A549 (cell line): ENCODE results near the gene ZBTB22.

Experiments
- CEBPB ChIP-seq, 2 experiments: fragments of >200 bp in 1 of 2; sonication (Bioruptor Twin) in 1 of 2; formaldehyde crosslinking in 1 of 2; IDR thresholded peaks; 2 replicates each; pipeline ENCODE4 v1.6.1; 2012 to 2016
- CTCF ChIP-seq: fragments of >200 bp; sonication (Bioruptor Twin); formaldehyde crosslinking; IDR thresholded peaks from 3 replicates; pipeline ENCODE4 v1.5.1; 2016
- EP300 ChIP-seq, 2 experiments: fragments of >200 bp; sonication (Bioruptor Twin); formaldehyde crosslinking; IDR thresholded peaks; 2 replicates in 1 of 2; 3 replicates in 1 of 2; pipeline ENCODE4 v1.6.1; 2016 to 2017
- MAFK ChIP-seq: fragments of 450-650 bp; IDR thresholded peaks from 2 replicates; pipeline ENCODE4 v1.6.1; 2014; ENCODE audit not compliant: partially characterized antibody
- MAZ ChIP-seq: fragments of 150-350 bp; IDR thresholded peaks from 2 replicates; pipeline ENCODE4 v1.6.1; 2014; ENCODE audit warnings: antibody characterized with exemption, low read depth, low read length, borderline replicate concordance
- POLR2A ChIP-seq: IDR thresholded peaks from 2 replicates; pipeline ENCODE4 v1.6.1; 2012; ENCODE audit warnings: mild to moderate bottlenecking, low read length
- RAD21 ChIP-seq, 2 experiments: fragments of >200 bp in 1 of 2; sonication (Bioruptor Twin) in 1 of 2; formaldehyde crosslinking in 1 of 2; IDR thresholded peaks in 1 of 2; conservative IDR thresholded peaks in 1 of 2; 2 replicates in 1 of 2; 3 replicates in 1 of 2; pipeline ENCODE4 v1.6.1; 2012 to 2018; ENCODE audit warnings: inconsistent platforms in 1 of 2
- REST ChIP-seq: fragments of 200-600 bp; sonication (generic); IDR thresholded peaks from 2 replicates; pipeline ENCODE4 v1.6.1; 2016; ENCODE audit warnings: antibody characterized with exemption, mild to moderate bottlenecking, moderate library complexity
- RNF2 ChIP-seq: fragments of 200-600 bp; sonication (generic); IDR thresholded peaks from 2 replicates; pipeline ENCODE4 v1.6.1; 2016; ENCODE audit warnings: low read depth, mild to moderate bottlenecking, antibody characterized with exemption, moderate library complexity, borderline replicate concordance
- ZSCAN20 ChIP-seq: fragments of 250-450 bp; sonication (Bioruptor Pico); IDR thresholded peaks from 2 replicates; pipeline ENCODE4 v1.8.0; 2022; ENCODE audit warnings: mild to moderate bottlenecking, moderate library complexity
- TF ChIP-seq, protein P1 (sequence below): IDR thresholded peaks from 2 replicates; pipeline ENCODE4 v1.6.1; 2012
- TF ChIP-seq, protein P2 (sequence below): fragments of >200 bp; sonication (Bioruptor Twin); formaldehyde crosslinking; IDR thresholded peaks from 3 replicates; pipeline ENCODE4 v1.6.1; 2016

DNA sequence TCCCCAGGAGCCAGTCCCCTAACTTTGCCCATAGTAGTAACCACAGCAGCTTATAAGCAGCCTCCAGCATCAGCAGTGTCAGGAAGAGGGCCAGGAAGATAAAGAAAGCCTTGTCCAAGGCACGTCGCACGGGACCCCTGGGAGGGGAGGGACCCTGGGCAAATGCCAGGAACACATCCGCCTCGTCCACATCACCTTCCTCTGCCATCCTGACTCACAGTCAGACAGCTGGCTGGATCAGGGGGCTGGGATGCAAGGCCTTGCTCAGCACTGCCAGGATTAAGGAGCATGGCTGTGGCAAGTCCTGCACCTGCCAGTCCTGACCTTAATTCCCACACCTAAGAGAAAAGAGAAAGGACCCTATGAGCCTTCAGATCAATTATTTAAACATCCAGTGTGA, 11.5 kb upstream of the ZBTB22 start:
- TF ChIP-seq MAFK (no peak), CTCF (no peak), POLR2A (no peak), ZSCAN20 (CRISPR knock-in tag) (no peak), RAD21 (conservative IDR thresholded peaks at IDR 0.05 in 1 of 2, IDR thresholded peaks at IDR 0.05 in 1 of 2) (no peak), REST (no peak), EP300 (IDR thresholded peaks at IDR 0.05) (no peak), MAZ (no peak), RNF2 (no peak), CEBPB (IDR thresholded peaks at IDR 0.05) (no peak)
- TF ChIP-seq, protein P1, sequence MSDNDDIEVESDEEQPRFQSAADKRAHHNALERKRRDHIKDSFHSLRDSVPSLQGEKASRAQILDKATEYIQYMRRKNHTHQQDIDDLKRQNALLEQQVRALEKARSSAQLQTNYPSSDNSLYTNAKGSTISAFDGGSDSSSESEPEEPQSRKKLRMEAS = no peak
- TF ChIP-seq, protein P2, sequence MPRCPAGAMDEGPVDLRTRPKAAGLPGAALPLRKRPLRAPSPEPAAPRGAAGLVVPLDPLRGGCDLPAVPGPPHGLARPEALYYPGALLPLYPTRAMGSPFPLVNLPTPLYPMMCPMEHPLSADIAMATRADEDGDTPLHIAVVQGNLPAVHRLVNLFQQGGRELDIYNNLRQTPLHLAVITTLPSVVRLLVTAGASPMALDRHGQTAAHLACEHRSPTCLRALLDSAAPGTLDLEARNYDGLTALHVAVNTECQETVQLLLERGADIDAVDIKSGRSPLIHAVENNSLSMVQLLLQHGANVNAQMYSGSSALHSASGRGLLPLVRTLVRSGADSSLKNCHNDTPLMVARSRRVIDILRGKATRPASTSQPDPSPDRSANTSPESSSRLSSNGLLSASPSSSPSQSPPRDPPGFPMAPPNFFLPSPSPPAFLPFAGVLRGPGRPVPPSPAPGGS = no peak
